Peyer's patch (tissue), 4 donors: ENCODE results near the gene ACOT9.

Source experiments
- CTCF ChIP-seq, 6 experiments: fragments of 450-650 bp in 4 of 6; fragments of 200-600 bp in 2 of 6; sonication (generic) in 1 of 6; IDR thresholded peaks; one replicate each; pipeline ENCODE4 v1.5.1; 2017 to 2019; ENCODE audit warnings: antibody characterized with exemption in 6 of 6, mild to moderate bottlenecking in 3 of 6, moderate library complexity in 1 of 6
- POLR2A ChIP-seq, 2 donors: fragments of 450-650 bp; IDR thresholded peaks; one replicate each; pipeline ENCODE4 v1.5.1; 2017; ENCODE audit warnings: antibody characterized with exemption in 2 of 2, mild to moderate bottlenecking in 2 of 2, moderate library complexity in 2 of 2

- TF ChIP-seq POLR2A (IDR thresholded peaks at IDR 0.05) (no peak), CTCF (IDR thresholded peaks at IDR 0.05) (no peak)
Measured at GRCh38 chrX:23776363-23776762, 33.3 kb upstream of the ACOT9 start.
